Measurements from ENCODE around the gene KCNK7. TPM values are rescaled to one million over a fixed set of nuclear protein-coding genes. Genes with fewer than 3 reads are reported as not detected.

Gene KCNK7
- total RNA-seq, 1 experiment from 2014 or later: 1.4 TPM

DNA sequence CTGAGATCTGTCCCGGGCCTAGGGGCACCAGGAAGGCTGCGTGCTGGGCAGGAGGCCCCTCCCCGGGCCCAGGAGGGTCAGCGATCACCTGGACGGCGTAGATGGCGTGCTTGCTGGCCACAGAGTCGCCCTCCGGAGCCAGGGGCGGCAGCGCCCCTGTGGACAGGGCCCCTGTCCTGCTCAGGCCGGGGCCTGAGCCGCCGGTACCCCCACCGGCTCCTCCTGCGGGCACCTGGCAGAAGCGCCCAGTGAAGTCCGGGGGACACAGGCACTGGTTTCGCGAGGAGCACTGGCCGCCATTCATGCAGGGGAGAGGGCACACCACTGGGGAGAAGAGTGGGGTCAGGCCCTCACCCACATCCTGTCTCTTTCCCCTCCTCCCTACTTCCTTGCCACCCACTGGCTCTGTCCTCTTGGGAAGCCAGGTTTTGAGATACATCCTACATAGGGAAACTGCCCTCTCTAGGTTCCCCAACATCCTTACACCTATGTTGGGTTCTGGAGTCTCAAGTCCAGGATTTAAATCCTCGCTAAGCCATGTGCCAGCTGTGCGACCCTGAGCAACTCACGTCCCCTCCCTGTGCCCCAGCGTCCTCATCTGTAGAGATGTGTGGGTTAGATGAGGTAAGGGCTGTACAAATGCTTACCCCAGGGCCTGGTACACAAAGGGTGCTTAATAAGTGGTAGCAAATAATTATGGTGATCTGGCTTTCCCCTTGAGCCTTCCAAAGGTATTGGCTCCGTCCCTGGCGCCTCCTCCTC, 41.4 kb downstream of the KCNK7 start:
- H3K4me3 Mint-ChIP-seq (ENCODE audit: low read depth, unreplicated experiment): peak overlapping the region; percentile 77
- peak overlapping the region; percentile 85 for H3K27ac Mint-ChIP-seq (ENCODE audit: unreplicated experiment)
- H3K9me3 Mint-ChIP-seq (ENCODE audit: low read depth, unreplicated experiment): no peaks in the 10 kb centered on the region
- H3K27me3 Mint-ChIP-seq (ENCODE audit: unreplicated experiment): no peaks in the 10 kb centered on the region
- TF ChIP-seq, protein P1, sequence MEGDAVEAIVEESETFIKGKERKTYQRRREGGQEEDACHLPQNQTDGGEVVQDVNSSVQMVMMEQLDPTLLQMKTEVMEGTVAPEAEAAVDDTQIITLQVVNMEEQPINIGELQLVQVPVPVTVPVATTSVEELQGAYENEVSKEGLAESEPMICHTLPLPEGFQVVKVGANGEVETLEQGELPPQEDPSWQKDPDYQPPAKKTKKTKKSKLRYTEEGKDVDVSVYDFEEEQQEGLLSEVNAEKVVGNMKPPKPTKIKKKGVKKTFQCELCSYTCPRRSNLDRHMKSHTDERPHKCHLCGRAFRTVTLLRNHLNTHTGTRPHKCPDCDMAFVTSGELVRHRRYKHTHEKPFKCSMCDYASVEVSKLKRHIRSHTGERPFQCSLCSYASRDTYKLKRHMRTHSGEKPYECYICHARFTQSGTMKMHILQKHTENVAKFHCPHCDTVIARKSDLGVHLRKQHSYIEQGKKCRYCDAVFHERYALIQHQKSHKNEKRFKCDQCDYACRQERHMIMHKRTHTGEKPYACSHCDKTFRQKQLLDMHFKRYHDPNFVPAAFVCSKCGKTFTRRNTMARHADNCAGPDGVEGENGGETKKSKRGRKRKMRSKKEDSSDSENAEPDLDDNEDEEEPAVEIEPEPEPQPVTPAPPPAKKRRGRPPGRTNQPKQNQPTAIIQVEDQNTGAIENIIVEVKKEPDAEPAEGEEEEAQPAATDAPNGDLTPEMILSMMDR (IDR thresholded peaks at IDR 0.05; ENCODE audit: unreplicated experiment): no peak
- H3K36me3 Mint-ChIP-seq (ENCODE audit: insufficient read depth, unreplicated experiment): peaks cover 74% of the 10 kb centered on the region
- CTCF ChIA-PET: interaction anchor here (0.5 kb wide), 1 partner anchor 62 kb away, joined by 3 read pairs; no protein-coding TSS in a partner anchor
- no peak for DNase-seq
- peaks cover 57% of the 10 kb centered on the region for H3K4me1 Mint-ChIP-seq (ENCODE audit: low read depth, unreplicated experiment)
- intact Hi-C loops (cut with micrococcal nuclease; ENCODE audit: unreplicated experiment): no loop called here
- no TSS peak for BruUV-seq (replicated peaks)

DNA sequence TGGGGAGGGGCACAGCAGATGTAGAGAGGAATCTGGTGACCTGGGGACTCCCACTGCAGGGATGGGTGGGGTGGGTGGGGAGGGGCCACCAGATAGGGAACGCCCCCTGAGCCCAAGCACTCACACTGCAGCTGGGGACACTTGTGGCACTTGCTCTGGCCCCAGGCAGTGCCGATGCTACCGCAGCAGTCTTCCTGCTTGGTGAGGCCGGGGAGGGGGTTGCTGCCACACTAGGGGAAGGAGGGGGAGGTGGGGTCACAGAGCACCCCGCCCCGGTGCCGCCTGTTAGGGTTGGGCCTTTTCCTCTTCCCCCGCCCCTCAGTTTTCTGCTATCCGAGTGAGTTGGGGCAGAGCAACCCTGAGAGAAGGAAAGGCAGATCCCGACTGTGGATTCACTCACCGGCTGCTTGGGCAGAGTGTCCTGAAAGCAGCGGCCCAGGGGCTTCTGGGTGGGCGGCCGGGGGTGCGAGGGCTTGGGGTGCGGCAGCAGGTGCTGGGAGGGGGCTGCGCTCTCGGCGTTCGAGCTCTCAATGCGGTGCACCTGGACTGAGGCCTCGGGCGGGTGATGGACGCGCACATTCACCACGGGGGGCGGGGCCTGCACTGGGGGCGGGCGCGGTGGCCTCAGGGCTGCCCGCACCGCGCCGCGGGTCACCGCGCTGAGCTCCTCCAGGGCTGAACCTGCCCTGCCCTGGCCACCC, 42.1 kb downstream of the KCNK7 start:
- CTCF ChIA-PET: no interaction called here
- Mint-ChIP-seq H3K4me3 (ENCODE audit: low read depth, unreplicated experiment) (no peak overlapping the region), H3K36me3 (ENCODE audit: insufficient read depth, unreplicated experiment) (peaks cover 75% of the 10 kb centered on the region), H3K4me1 (ENCODE audit: low read depth, unreplicated experiment) (peaks cover 52% of the 10 kb centered on the region), H3K27me3 (ENCODE audit: unreplicated experiment) (no peaks in the 10 kb centered on the region), H3K9me3 (ENCODE audit: low read depth, unreplicated experiment) (no peaks in the 10 kb centered on the region), H3K27ac (ENCODE audit: unreplicated experiment) (no peak overlapping the region)
- intact Hi-C loops (cut with micrococcal nuclease; ENCODE audit: unreplicated experiment): no loop called here
- TF ChIP-seq, protein P1 (IDR thresholded peaks at IDR 0.05; ENCODE audit: unreplicated experiment): no peak
- DNase-seq: no peak
- no TSS peak for BruUV-seq (replicated peaks)

DNA sequence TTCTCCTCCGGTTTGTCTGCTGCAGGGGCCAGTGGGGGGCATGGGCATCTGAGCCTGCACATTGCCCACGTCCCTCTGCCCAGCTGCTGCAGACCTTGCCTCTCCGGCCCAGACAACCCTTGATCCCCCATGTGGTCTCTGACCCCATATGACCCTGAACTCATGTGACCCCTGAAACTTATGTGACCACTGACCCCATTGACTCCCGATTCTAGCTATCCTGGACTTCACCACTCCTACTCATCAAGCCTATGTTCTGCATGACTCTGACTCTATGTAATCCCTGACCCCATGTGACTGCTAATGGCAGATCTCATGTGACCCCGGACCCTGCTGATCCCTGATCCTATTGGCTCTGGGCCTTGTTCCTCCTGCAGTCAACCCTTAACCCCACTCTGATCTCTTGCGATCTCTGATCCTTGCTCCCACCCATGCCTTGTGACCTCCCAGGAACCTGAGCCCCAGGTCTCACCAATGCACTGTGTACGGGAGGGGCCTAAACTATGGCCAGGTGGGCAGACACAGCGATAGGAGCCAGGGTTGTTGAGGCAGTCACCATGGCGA, 43.1 kb downstream of the KCNK7 start:
- Mint-ChIP-seq H3K4me3 (ENCODE audit: low read depth, unreplicated experiment) (peak overlapping the region; percentile 13), H3K36me3 (ENCODE audit: insufficient read depth, unreplicated experiment) (peaks cover 76% of the 10 kb centered on the region), H3K27ac (ENCODE audit: unreplicated experiment) (peak overlapping the region; percentile 11), H3K9me3 (ENCODE audit: low read depth, unreplicated experiment) (no peaks in the 10 kb centered on the region), H3K27me3 (ENCODE audit: unreplicated experiment) (no peaks in the 10 kb centered on the region), H3K4me1 (ENCODE audit: low read depth, unreplicated experiment) (peaks cover 52% of the 10 kb centered on the region)
- DNase-seq: no peak
- TF ChIP-seq, protein P1 (IDR thresholded peaks at IDR 0.05; ENCODE audit: unreplicated experiment): no peak
- no TSS peak for BruUV-seq (replicated peaks)
- intact Hi-C loops (cut with micrococcal nuclease; ENCODE audit: unreplicated experiment): no loop called here
- CTCF ChIA-PET: interaction anchor here (0.7 to 1.3 kb wide), 2 partner anchors 11 to 20 kb away, joined by 3 to 4 read pairs; partner anchors contain the start of gene FAM89B

DNA sequence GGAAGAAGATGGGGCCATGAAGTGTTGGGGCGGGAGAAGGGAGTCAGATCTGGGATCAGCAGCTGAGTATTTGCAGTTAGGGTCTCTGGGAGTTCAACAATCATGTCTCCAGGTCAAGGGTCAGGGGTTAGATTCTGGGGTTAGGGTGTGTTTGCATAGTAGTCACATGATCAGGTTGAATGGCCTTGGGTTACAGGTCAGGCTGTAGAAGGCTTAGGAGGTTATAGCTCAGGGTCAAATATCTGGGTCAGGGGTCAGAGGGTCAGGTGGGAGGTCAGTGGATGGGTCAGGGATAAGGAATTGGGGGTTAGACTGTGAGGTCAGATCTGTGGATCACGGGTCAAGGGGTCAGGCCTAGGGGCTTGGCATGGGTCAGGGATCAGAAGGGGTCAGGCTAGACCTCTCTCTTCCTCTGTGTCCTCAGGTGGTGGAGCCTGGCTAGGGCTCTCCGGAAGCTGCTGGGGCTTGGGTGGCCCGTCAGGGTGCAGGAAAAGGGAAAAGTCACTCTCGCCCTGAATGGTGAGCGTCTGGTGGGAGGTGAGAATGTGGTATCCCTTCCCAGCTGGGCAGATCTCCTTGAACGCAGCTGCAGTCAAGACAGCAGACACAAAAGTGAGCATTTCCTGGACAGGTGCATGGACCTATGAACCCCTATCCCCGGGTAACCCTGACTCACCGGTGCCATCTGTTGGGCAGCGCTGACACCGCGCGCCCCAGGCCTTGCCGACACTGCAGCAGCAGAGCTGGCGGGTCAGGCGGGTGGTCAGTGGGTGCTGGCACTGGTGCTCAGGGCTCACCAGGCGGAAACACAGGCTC, 43.8 kb downstream of the KCNK7 start:
- Mint-ChIP-seq H3K36me3 (ENCODE audit: insufficient read depth, unreplicated experiment) (peaks cover 76% of the 10 kb centered on the region), H3K4me1 (ENCODE audit: low read depth, unreplicated experiment) (peaks cover 45% of the 10 kb centered on the region), H3K4me3 (ENCODE audit: low read depth, unreplicated experiment) (peak overlapping the region; percentile 13), H3K9me3 (ENCODE audit: low read depth, unreplicated experiment) (no peaks in the 10 kb centered on the region), H3K27me3 (ENCODE audit: unreplicated experiment) (no peaks in the 10 kb centered on the region), H3K27ac (ENCODE audit: unreplicated experiment) (peak overlapping the region; percentile 11)
- CTCF ChIA-PET: interaction anchor here (0.6 to 1.3 kb wide), 3 partner anchors 11 to 23 kb away, joined by 3 to 4 read pairs (median 3); partner anchors contain the start of gene FAM89B
- peak; percentile 82 for DNase-seq
- BruUV-seq (replicated peaks): TSS peak; percentile 29
- intact Hi-C loops (cut with micrococcal nuclease; ENCODE audit: unreplicated experiment): no loop called here
- TF ChIP-seq, protein P1 (IDR thresholded peaks at IDR 0.05; ENCODE audit: unreplicated experiment): peak; percentile 41
